ENCODE measurements around the gene MAP4.
"Not testable (repeated sequence)": the region's sequence is repeated elsewhere in the genome, so short reads cannot be mapped to it uniquely, and the experiment has no call there.

Gene MAP4

DNA sequence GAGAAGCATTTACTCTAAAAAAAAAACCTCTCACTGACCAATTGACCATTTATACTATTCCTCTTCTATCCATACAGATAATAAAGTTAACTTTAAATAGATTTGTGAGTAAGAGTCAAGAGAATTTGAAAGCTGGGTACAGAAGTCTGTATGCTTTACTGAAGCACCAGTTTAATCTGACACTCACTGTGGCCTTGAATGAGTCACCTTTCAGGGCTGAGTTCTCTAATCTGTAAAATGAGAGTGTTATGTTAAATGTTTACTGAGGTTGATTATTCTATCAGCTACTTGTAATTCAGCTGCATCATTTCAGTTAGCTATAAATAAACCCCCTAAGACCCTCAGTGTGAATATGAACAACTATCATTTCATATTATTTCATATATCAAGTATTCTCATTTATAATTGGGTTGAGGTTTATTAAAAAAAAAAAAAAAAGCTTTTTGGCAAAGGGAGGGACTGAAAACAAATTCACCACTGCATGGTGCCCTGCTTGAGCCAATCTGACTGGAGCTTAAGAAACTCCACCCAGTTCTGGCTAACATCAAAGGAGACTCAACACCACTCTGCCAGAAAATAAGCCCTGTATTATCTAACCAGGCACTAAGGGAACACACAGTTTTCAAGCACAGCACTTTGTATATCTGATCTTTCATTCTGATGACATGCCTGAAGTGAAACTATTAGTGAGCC is 2.8 kb downstream of the MAP4 start:
- no peak for DNase-seq

DNA sequence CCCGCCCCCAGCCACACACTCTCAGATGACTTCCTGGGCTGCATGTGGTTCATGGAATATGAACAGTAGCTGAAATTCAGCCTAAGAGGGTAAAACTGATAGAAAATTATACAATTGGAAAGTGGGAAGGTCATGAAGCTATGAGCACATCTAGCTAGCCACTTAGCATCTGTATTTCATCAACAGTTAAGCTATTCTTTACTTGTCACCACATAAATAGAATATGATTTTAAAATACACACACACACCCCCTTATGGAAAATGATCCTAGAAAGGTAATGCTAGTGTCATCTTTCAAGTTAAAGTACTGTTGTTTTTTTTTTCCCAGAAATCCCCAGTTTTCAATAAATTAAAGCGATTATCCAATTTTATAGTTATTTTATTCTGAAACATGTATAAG is 3.6 kb downstream of the MAP4 start:
- no peak for DNase-seq

DNA sequence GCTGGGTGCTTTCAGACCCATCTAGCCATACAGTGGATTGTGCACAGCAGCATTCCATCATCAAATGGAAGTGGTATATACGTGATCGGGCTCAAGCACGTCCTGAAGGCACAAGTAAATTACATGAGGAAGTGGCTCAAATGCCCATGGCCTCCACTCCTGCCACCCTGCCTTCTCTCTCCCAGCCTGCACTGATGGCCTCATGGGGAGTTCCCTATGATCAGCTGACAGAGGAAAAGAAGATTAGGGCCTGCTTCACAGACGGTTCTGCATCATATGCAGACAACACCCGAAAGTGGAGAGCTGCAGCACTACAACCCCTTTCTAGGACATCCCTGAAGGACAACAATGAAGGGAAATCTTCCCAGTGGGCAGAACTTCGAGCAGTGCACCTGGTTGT is 8.2 kb downstream of the MAP4 start:
- not testable (repeated sequence) for DNase-seq

DNA sequence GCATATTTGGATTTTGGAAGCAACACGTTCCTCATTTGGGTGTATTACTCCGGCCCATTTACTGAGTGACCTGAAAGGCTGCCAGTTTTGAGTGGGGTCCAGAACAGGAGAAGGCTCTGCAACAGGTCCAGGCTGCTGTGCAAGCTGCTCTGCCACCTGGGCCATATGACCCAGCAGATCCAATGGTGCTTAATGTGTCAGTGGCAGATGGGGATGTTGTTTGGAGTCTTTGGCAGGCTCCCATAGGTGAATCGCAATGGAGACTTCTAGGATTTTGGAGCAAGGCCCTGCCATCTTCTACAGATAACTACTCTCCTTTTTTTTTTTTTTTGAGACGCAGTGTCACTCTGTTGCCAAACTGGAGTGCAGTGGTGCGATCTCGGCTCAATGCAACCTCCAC is 8.9 kb downstream of the MAP4 start:
- not testable (repeated sequence) for DNase-seq

DNA sequence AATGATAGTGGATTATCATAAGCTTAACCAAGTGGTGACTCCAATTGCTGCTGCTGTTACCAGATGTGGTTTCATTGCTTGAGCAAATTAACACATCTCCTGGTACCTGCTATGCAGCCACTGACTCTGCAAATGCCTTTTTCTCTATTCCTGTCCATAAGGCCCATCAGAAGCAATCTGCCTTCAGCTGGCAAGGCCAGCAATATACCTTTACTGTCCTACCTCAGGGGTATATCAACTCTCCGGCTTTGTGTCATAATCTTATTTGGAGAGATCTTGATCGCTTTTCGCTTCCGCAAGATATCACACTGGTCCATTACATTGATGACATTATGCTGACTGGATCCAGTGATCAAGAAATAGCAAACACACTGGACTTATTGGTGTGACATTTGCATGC is 9.4 kb downstream of the MAP4 start:
- not testable (repeated sequence) for DNase-seq

DNA sequence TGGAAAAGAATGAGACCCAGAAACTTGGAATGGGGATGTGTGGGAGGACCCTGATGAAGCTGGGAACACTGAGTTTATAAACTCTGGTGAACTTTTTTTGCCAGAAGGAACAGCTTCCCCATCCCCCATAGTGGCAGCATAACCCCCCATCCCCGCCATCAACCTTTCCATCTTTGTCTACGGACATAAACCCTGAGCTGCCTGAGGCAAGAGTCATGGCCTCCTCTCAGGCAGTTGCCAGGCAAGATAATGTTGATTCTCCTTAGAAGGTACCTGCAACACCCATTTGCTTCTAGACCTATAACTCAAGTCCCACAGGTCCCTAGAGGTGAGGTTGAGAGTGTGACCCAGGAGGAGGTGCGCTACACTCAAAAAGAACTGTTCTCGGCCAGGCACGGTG is 11.5 kb downstream of the MAP4 start:
- DNase-seq, result no peak

DNA sequence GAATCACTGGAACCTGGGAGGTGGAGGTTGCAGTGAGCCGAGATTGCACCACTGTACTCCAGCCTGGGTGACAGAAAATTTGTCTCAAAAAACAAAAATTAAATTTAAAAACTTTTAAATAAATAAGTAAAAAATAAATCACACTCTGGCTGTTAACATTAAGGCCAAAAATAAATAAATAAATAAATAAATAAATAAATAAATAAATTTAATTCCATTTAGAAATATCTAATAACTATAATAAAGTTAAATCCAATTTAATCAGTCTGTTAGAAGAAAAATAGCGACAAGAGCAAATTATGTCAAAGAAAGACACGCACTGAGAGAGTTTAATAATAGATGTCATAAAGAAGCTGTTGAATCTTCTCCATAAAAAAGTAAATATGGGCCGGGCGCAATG is 13.4 kb downstream of the MAP4 start:
- DNase-seq, result no peak

DNA sequence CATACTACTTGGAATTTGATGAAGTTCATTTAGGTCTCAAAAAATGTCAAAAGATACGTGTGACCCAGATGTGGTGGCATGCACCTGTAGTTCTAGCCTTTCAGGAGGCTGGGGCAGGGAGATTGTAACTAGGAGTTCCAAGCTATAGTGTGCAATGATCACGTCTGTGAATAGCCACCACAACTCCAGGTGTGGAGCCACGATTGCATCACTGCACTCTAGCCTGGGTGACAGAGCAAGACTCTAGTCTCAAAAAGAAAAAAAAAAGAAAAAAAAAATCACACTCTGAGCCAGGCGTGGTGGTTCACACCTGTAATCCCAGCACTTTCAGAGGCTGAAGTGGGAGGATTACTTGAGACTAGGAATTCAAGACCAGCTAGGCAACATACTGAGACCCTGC is 14.2 kb downstream of the MAP4 start:
- no peak for DNase-seq

DNA sequence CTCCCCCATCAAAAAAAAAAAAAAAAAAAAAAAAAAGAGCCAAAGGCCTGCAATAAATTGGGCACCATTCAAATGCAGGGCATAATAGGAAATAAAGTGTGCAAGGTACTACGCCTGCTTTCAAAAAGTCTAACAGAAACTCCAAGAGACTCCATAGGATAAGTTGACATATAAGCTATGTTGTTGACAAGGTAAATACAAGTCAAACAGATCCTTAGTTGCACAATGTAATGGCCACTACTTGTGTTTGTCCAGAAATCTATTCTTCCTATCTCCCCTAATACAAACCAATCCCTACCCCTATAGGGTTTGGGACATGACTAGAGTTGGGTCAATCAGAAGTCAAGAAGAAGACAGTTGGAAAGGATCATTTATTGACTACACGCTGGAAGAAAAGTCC is 16.0 kb downstream of the MAP4 start:
- DNase-seq, result no peak

DNA sequence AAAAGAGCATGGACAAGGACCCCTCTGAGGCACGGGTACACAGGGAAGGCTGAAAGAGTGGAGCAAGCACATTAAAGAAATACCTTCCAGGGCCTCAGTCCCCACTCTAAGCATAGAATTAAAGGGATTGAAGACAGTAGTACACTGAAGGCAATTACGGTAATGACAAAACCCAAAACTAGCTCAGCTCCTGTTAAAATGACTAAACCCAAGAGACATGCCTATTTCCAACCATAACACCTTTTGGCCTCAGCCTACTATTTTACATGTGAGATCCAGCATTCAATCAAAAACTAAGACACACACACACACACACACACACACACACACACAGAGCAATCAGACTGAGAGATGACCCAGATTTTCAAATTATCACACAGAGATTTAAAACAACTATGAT is 19.8 kb downstream of the MAP4 start:
- DNase-seq, result no peak

DNA sequence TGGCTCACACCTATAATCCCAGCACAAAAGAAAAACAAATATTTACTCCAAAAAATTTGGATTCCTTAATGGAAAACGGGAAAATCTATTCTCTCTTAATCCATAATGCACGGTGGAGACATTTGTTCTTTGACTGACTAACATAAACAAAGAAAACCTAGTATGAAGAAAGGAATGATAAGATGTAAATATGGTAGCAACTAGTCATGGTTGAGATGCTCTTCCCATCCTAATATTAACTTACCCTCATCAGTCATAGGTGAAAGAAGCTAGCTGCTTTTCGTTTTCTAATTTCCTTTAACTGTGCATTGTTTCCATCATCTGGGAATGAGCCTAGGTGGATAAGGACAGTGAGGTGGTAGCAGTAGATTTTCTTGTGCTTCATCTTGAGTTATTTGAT is 22.0 kb downstream of the MAP4 start:
- no peak for DNase-seq

DNA sequence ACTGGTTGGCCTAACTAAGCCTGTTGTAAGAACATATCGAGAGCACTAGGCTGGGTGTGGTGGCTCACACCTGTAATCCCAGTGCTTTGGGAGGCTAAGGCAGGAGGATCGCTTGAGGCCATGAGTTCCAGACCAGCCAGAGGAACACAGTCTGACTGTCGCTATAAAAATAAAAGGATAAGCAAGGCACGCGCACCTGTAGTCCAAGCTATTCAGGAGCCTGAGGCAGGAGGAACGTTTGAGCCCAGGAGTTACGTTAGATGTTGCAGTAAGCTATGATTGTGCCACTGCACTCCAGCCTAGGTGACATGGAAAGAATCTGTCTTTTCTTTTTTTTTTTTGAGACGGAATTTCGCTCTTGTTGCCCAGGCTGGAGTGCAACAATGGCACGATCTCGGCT is 24.9 kb downstream of the MAP4 start:
- DNase-seq, result no peak

DNA sequence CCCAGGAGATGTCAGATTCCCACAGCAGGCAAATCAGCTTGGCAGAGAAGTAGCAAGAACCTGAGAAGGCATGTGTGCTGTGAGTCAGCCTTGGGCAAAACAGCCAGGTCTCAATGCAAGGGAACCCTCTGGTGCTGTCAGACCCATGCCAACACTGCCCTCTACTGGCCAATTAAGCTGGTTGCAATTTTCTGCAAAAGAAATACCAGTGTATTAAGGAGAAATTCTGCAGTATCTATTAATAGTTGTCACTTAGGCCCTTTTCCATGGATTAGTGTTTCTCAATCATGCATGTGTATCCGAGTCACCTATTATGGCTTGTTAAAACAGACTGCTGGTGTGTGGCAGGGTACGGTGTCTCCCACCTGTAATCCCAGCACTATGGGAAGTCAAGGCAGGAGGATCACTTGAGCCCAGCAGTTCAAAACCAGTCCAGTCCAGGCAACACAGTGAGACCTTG is 26.2 kb downstream of the MAP4 start:
- DNase-seq, result no peak

DNA sequence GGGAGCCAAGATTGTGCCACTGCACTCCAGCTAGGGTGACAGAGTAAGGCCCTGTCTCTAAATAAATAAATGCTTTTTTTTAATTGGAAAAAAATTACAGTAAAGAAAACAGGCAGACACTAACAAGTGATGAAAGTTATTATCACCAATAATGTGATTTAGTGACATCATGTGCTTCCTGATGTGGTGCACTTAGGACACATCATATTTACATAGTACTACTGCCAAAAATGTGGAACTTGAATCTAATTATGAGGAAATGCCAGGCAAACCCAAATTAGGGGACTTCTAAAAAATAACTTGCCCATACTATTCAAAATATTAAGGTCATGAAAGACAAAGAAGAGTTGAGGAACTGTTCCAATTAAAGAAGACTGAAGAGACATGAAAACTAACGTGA is 30.8 kb downstream of the MAP4 start:
- no peak for DNase-seq

DNA sequence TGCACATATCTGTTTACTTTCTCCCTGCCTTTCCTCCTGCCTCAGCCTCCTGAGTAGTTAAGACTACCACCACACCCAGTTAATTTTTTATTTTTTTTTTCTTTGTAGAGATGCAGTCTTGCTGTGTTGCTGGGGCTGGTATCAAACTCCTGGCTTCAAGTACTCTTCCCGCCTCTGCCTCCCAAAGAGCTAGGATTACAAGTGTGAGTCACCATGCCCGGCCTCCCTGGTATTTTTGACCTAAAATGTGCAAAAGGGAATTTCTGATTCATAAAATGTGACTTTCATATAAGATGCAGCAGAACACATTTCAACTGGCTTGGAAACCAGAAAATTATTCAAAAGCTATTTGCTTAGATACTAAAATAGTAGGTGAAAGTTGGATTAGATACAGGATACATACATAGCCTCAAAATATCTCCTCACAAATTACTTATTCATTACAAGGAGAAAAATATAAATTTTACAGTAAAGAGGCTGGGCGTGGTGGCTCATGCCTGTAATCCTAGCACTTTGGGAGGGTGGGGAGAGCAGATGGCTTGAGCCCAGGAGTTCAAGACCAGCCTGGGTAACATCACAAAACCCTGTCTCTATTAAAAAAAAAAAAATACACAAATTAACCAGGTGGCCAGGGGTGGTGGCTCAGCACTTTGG is 32.0 kb downstream of the MAP4 start:
- no peak for DNase-seq

DNA sequence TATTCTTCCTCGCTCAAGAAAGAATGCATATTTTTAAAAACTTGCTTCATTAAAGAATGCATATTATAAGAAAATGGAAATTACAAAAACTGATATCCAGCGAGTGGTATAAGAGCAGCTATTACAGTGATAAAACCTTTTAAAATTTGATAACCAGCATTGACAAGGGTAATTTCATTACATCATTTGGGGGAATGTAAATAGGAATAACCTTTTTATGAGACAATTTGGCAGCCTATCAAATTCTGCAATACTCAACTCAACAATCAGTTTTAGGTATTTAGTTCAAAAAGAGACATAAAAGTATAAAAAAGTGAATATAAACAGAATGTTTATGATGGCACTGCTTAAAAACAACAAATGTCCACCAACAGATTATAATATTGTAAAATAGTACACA is 35.4 kb downstream of the MAP4 start:
- no peak for DNase-seq

DNA sequence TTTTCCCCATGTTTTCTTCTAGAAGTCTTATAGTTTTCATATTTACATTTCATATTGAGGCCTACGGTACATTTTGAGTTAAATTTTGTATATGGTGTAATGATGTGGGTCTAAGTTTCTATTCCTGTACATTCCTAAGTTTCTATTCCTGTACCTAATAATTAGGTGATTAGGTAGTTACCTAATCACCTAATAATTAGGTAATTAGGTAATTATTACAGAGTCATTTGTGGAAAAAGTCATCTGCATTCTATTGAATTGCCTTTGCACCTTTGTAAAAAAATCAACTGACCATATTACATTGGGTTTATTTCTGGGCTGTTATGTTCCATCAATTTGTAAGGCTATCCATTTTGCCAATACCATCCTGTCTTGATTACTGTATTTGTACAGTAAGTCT is 37.1 kb downstream of the MAP4 start:
- DNase-seq, result no peak

DNA sequence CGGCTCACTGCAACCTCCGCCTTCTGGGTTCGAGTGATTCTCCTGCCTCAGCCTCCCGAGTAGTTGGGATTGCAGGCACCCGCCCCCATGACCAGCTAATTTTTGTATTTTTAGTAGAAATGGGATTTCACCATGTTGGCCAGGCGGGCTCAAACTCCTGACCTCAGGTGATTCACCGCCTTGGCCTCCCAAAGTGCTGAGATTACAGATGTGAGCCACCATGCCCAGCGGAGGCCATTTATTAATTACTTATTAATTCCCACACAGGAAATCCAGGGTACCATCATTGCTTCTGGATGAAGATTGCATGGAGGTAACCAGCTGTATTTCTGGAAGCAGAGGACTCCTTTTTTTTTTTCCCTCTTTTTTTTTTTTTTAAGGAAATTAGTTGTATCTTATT is 37.8 kb downstream of the MAP4 start:
- no peak for DNase-seq

DNA sequence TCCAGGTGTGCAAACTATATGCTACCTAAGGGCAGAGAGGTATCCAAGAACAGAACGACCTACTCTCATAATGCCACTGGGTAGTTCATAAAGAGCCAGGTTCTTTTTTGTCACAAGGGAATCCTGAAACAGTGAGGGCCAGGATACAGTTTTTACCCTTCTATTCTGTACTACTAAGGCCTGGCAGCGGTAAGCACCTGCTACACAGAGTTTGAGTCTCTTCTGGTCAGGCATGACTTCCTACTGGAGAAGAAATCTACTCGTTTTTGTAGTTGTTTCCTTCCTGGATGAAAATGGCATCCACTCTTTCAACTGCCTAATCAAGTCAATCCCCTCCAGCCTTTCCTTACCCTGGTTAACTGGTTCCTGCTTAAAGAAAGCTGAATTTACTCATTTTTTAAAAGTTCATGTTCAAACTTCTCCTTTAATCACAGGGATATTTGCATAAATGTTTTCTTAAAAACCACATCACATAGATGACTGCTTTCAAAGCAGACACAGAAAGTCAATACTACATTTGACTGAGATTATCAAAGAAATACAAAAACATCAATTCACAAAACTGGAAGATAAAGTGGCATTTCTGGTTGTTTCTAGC is 40.0 kb downstream of the MAP4 start:
- no peak for DNase-seq

DNA sequence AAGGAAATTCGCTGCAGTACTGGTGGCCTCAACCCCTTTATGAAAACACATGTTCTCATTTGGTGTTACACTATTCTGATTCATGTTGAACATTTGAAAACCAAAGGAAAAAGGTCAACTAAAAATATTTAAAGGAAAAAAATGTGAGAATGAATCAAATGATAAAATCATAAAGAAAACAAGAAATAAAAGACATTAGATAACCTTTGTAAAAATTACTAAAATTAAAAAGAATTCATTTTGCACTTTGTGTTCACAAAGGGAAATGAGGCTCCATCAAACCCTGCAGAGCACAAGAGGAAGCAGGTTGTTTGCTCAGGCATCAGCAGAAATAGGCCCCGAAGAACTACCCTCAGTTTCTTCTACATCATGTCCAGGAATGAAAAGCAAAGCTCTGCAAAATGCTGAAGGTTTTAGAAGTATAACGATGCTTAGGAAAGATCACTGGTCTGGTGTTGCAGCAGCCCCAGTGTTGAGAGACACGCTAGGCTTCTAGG is 41.2 kb downstream of the MAP4 start:
- no peak for DNase-seq

DNA sequence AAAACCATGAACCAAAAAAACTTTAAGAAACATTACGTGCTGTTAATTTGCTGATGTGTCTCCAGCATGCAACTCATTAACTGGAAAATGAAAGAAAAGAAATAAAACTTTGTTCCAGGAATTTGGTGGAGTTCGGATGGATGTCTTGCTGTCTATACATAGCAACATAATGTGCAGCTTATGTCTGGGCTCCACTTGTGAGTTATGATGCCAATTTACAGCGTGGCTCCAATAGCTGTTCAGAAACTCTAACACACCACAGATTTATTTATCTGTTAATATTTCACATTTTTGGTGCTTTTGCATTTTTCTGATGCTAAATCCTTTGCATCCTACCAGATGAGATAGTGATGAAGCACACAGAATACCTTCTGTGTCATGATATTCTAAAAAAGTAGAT is 45.1 kb downstream of the MAP4 start:
- DNase-seq, result no peak

DNA sequence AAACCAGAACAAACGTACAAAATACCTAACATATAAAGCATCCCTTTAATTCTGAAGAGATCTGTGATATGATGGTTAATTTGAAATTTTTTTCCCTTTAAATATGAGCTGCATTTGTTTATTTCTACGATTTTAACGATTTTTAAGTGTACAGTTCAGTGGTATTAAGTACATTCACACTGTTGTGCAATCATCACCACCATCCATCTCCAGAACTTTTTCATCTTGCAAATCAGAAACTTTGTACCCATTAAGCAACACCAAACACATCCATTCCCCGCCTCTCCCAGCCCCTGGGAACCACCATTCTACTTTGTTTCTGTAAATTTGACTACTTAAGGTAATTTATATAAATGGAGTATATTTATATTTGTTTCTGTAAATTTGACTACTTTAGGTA is 51.5 kb downstream of the MAP4 start:
- no peak for DNase-seq

DNA sequence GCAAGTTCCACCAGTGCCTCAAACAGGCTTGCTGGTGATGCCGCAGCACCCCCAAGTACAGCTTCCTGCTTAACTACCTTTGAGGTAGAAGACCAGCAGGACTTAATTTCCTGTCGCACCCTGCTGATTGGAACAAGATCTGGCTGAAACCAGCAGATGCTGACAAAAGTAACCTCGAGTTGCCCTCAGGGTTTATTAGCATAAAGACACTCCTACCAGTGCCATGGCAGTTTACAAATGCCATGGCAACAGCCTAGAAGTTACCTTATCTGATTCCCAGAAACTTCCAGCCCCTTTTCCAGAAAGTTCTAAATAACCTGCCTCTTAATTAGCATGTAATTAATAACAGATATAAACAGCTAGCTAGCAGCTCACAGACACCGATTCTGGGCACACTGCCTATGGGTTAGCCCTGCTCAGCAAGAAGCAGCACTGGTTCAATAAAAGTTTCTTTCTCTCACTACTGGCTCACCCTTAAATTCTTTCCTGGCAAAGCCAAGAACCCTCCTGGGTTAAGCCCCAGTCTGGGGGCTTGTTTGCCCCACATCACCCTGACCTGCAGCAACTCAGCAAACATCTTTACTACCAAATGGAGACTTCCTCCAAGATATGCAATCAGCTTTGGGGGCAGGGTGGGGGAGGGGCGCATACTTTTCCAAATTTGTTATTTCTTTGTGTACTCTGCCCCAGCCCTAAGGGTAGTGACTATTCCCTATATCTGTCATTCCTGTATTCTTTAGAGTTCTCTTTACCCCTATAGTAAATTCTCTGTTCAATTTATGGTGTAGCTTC is 54.2 kb downstream of the MAP4 start:
- no peak for DNase-seq

DNA sequence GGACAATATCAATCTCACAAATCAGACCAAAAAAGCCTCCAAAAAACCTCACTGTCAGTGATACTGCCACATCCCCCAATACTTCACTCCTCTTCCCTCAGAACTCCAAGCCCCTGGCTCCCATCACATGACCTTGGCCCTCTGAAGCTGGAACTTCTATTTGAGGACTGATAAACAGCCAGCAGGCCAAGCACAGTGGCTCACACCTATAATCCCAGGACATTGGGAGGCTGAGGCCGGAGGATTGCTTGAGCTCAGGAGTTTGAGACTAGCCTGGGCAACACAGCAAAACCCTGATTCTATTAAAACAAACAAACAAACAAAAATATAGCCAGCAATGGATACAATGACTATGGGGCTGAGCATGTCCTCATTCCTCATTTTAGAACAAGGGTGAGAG is 55.2 kb downstream of the MAP4 start:
- no peak for DNase-seq

Measured in cortex of kidney (tissue), 1 donor.